CD4-positive, alpha-beta T cell treated with Interleukin-17A for 4 hours (primary cell): ENCODE data around the gene PDGFD.

ENCODE experiments used
- DNase-seq: peaks from one replicate; pipeline ENCODE4 v3.0.0-alpha.2; 2020; ENCODE audit warnings: mixed read lengths

Gene PDGFD

DNA sequence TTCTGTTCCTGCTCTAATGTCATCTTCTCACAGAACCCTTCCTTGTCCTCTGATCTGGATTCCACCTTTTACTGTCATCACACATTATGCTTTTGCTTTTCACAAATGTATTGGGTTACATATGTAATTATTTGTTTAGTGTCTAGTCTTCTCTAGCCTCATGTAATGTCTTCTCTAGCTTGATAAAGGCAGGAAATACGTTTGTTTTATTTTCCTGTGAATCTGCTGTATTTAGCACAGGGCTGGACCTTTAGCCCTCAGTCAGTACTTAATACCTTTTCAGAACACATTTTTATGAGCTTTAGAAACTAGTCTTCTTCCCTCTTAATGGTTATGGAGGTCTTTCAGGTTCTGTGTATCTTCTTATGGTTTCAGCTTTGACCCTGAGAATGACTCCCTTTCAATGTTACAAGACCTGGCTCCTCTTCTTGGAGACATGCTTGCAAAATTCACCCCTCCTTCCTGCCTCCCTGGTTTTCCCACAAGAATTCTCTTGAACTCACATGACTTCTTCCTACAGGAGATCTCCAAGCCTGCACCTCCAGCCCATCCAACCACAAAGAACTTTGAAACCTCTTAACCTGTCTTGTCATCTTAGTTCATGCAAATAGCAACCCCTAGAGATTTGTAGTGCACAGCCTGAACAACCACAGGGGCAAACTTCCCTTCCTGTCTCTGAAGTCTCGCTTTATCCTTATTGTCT, 260.2 kb downstream of the PDGFD start:
- no peak for DNase-seq

DNA sequence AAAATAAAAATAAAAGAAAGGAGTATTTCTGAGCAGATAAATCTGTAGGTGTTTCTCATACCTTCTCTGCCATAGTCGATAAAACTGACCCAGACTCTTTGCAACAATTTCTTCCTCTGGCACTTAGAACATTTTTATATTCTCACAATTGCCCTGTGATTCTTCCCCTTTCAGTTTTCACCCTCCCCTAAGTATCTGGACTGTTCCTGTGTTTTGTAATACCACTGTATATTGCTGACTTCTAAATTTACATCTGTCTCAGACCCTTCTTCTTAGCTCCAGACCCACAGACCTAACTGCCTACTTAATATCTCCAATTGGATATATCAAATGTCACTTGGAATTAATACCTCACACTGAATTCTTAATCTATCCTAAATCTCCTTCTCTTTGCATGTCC, 261.0 kb downstream of the PDGFD start:
- no peak for DNase-seq

DNA sequence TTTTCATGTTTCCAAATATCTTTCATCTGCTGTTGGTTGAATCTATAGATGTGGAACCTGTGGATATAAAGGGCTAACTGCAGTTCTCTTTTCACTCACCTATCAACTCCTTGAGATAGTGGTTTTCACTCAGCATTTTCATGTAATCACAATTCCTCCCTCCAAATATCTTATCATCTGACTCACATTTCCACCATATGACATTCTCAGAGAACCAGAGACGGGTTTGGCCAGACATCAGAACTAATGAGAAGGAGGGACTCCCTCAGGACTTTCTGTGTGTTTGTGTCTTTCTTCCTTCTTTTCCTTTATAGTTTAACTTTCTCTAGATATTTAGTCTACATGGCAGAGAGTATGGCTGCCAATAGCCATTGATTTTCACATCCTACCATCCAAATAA, 262.3 kb downstream of the PDGFD start:
- no peak for DNase-seq

DNA sequence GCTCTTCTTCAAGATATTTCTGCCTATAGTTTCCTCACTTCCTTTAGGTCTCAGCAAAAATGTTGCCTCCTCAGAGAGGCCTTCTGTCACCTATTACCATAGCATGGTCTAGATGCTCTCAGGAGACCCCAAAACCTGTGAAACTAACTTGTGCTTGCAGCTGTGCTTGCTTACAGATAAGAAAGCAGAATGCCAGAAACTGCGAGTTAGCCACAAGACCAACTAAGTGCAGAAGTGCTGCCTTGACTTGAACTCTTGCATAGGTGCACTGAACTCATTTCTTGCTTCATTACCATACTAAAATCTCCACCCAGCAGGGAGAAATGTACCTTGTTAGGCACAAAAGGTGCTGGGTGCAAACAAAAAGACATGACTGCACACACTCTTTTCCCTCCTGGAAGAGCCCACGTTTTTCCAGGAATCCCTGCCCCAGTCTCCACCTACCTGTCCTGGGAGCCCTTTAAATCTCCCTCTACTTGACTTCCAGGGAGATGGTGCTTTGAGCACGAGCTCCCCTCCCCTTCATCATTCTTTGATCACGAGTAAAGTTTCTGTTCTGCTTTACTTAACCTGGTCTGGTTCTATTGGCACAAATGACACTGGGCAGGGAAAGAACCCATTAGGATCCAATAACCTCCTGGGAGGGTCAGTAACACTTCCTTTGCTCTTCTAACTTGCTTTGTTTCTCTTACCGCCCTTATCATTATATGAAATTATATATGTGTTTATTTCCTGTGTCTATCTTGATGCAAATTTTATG, 265.2 kb downstream of the PDGFD start:
- DNase-seq: no peak

DNA sequence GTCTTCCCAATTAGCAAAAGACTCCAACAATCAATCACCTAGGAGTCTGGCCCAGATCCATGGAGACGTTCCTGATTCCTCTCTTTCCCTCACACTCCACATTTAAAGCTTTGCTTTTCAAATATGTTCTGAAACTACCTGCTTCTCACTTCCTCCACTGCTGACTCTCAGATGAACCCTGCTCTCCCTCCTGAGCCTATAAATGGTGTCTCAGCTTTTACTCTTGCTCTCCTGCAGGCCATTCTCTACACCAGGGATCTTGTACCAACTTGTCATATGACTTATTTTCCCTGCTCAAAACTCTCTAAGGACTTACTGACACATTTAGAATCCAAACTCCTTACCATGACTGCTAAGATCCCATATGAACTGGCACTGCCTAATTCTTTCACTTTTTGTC, 265.9 kb downstream of the PDGFD start:
- no peak for DNase-seq

DNA sequence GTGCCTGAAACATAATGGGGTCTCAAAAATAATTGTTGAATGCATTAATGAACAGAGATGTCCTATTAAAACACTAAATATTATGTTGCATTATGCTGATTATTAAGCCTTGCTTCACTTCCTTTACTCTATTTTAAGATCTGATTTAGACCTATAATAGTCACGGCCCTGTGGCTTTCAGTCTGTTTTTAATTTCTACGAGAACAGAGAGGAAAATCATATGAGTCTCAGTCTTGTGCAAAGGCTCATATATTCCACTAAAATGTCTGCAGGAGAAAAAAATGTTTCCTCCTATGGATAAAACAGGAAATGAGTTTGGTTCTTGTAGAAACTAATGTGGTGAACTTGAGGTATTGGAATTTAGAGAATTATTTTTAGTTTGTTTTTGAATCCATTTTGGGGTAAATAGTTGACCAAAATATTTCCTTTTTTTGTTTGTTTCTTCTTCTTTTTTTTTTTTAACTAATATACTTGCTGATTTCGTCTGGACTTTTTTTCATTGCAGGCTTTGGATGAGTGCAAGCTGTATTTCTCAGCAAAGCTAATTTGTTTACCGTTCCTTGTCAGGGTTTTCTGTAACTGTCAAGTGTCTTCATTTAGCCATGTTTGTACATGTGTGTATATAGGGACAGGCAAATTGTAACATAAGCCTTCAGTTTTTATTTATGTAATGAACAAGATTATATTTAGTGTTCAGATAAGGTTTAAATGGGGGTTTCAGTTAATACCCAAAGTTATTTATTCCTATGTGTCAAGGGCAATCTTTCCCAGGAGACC, 266.6 kb downstream of the PDGFD start:
- DNase-seq: no peak

DNA sequence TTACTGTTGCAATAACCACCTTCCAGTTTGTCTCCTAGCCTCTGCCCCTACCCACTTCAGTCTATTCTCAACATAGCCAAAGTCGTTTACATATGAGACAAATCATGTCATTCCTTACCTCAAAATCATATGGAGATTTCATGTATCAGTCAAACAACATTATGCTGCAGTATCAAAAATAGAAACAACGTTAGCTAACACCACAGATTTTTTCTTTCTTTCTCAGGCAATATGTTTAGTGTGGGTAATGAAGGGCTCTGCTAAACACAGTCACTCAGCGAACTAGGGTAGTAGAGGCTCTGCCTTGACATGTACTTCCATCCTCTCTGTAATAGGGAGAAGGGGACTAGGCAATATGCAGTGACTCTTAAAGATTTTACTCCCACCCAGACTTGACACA, 268.8 kb downstream of the PDGFD start:
- DNase-seq: no peak

DNA sequence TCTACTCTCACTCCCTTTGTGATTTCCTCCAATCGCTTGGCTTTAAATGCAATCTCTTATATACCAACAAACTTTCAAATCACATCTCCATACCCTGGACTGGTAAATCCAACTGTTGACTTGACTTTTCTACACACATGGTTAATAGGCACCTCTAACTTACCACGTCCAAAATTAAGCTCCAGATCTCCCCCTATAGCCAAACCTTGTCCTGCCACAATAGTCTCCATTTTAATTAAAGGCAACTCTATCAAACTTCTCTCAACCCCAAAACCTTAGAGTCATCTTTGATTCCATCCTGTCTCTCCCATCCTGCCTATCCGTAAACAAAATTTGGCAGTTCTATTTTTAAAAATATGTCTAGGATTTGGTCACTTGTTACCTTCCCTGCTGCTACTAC, 269.3 kb downstream of the PDGFD start:
- DNase-seq: no peak

DNA sequence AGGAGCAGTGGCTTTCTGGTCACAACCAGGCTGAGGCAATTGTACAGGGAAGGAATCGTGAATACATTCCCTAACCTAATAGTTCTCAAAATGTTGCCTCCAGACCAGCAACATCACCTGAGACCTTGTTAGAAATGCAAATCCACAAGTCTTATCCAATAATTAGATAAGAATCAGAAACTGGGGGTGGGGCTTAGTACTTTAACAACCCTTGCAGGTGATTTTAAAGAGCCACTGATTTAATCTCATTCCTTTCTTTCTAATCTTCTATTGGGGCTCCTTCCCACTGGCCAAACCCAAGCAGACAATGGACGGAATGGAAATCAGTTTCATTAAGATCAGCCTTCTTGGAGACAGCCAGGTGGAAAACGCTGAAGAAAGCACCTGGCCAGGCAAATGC, 269.9 kb downstream of the PDGFD start:
- DNase-seq: no peak

DNA sequence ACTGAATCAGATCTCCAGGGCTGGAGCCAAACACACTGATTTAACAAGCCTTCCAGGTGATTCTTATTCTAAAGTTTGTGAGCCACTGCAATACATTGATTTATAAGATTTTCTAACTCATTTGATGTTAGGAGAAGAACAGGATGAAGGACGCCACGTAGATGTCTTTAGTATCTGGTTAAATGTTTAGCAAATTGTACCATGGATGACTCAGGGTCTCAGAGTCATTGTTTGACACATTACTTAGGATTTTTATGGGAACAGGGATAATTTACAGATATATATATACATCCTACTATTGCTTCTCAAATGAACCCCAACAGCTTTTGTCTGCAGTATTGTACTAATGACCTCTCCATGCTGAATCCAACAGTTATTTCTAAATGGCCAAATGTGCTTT, 270.6 kb downstream of the PDGFD start:
- no peak for DNase-seq

DNA sequence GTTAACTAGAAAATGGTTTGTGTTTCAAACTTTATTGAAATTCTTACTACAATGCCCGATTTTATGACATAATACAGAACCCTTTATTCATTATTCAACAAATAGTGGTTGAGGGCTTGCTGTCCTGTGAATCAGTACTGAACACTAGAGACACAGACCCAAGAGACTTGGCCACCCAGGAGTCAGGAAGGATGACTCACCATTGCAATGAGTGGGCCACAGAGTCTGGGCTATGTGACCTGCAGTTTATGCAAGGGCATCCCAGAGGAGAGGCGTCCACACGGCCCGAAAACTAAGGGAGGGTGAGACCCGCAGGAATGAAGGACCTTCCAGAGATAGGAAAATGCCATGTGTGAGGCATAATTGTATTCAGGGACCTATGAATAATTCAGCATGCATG, 271.3 kb downstream of the PDGFD start:
- no peak for DNase-seq

DNA sequence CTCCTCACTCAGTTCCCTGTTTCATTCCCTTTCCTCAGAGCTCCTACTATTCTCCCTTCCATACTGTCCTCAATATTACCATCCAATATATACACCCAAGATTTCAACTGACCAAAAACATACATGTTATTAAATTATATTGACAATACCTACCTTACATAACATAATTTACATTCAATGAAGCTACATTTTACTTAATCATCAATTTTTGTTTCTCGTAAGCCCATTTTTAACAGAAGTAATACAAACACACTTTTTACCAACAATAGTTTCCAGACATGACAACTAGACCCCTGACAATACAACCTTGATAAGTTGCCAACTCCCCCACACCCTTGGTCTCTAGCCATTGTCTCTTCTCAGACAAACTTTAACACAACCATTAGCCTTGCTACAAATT, 273.3 kb downstream of the PDGFD start:
- DNase-seq: no peak

DNA sequence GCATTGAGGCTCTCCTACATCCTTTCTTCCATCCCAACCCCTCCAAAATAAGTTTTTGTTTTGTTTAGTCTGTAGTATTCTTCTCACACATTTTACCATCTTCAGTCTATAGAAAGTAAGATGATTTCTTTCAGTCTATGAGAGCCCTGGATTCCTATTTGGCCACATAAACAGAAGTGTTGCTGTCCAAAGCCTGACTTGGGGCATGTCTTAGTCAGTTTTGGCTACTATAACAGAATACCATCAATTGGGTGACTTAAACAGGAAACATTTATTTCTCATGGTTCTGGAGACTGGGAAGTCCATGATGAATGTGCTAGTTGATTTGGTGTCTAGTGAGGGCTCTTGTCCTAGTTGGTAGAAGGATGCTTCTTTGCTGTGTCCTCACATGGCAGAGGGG, 274.3 kb downstream of the PDGFD start:
- no peak for DNase-seq

DNA sequence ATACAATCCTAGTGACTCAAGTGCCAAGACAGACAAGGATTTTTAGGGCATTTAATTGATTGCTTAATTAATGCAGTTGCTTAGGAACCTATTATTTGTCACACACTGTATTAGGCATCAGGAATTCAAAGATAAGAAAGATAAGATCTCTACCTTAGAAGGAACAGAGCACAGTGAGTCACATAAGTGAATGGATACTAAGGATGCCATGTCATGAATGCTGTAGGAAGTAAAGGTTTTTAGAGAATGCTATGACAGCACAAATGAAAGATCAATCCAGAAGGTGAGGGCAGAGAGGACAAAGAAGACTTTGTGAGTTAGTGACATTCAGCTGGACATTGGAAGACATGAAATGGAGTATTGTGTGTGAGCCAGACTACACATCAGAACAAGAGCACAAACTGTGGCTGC, 275.4 kb downstream of the PDGFD start:
- no peak for DNase-seq

DNA sequence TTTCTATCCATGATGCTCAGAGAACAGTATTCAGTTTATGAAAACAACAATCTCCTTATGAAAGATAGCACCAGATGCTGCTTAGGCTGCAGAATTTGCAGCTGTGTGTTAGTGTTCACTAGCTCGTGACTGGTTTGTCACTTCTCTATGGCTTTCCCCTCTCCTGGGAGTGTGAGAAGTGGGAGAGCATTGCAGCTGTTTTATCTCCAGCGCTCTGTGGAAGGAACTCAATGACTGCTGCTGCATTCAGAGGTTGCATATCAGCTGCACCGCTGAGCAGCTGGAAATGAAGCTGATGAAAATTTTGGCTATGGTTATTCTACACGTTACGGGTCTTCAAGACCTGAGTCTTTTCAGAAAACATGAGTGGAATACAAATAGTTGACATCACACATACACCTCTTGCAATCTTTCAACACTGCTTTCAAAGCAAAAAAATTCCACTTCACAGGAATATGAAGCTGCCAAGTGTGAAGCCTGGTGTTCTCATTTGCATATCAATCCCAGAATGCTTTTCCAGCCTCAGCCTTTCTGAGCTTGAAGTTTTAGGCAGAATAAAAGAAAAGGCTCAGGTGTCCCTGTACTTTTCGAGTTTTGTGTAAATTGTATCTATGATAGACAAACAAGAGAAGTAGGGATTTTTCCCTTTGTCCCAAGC, 276.8 kb downstream of the PDGFD start:
- DNase-seq: no peak

DNA sequence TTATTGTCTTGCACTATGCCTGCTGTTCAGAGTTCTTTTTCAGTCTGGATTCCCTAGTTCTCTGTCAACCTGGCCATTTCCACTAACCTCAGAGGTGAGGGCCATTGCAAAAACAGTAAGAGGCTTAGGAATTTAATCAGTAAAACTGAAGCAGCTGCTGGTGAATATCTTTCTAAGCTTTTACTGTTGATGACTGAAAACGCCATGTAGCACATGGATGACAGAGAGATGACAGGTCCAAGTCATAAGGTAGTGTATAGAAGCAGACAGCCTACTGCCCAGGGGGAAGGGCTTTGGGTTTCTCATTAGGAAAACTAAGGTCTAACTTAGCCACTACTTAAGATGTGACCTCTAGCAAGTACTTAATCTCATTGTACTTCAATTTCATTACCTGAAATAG, 280.1 kb downstream of the PDGFD start:
- no peak for DNase-seq

DNA sequence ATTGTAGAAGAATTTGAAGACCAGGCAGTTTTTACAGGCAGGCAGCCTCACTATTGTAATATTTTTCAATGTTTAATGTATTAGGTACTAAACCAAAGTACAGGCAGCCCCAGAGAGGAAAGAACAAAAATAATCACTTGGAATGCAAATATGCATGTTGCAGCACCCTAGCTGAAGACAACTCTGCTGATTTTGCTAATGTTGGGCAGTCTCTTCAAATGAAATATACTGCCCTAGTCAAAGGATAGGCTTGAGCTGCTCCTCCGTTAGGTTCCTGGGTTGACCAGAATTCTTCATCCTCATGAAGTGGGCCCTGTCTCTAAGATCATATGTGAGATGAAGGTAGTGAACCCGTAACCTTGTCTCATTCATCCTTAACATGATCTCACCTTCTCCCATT, 280.7 kb downstream of the PDGFD start:
- no peak for DNase-seq

DNA sequence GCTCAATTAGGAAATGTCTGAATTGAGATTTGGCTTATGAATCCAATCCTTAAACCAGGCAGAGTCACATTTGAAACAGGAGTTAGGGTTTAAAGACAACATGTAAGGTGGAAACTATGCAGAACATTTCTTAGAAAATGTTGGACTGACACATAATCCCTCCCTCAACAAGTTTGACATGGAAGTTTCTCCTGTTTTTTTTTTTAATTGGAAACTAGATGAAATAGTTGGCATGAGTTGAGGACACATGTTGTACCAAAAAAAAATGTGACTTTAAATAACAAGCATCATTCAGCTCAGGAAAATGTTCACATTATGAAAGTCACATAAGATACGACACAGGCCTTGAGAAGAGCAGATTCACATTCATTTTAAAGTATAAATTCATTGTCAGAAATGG, 282.4 kb downstream of the PDGFD start:
- DNase-seq: no peak

DNA sequence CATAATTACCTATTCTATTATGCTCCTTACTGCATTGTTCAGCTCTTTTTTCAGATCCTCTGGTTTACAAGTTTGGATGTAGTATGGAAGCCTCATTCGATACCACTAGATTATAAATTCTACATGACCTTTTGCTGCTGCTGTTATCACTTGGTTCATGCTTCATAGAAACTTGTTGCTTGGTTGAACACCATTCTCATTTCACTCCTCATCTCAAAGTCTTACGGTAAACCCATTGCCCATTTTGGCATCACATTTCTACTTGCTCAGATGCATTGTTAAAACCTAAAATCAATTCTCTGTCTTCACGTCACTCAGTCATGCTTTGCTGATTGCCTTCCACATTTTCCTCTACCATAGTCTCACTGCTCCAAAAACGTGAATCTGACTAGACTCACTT, 283.0 kb downstream of the PDGFD start:
- no peak for DNase-seq

DNA sequence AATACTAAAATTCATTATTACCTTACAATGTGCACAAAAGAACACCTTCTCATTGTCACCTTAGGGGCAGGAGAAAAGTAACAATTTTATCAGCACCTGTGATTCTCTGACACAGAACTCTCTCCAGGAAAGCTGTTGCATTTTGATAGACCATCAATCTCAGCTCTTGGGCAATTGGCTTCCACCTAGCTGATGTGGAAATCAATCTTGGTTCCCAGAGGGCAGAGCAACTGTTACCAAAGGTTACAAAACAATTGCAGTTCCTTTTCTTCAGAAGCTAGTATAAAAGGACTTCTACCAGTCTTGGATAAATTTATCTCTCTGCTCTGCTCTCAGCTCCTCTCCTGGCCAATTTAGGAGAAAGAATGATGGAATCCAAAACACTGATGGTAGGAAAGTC, 285.3 kb downstream of the PDGFD start:
- no peak for DNase-seq

DNA sequence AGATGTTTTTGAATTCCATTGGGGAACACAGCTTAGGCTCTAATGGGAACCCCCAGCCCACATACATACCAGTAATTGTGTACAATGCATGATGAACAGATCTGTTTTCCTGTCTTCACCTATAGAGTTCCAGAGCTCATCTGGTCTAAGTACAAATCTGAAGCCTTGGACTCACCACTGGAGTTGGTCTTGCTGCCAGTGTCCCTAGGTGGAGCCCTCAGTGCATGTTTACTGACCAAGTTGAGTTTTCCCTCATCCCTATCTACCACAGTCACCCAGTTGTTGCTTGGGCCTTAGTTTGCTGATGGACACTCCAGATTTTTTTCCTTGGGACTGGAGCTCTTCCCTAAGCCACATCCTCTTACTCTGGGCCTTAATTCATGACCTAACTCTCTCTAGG, 286.7 kb downstream of the PDGFD start:
- no peak for DNase-seq

DNA sequence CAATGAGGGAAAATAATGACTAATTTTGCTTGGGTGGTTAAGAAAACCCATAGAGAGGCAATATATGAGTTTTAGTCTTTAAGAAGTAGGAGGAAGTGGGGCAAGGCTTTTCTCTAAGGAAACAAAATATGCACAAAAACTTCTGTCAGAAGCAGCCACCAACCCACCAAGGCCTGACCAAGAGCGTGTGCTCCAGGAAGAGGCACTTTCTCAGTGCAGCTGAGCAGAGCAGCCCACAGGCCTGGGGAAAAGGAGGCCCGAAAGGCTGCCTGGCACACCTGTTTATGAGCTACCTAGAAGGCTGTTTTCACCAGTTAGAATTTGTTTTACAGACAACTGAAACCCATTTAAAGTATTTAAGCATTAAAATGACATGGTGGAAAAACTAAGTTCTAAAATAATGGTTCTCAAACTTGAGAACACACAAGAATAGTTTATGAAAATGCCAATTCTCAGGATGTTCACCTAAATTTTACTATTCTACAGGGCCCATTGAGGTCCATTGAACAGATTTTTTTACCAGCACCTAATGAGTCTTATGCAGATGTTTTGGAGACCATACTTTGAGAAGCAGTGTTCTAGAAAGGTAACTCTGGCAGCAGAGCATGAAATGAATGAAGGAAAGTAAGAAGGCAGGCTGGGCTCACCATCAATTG, 288.0 kb downstream of the PDGFD start:
- DNase-seq: no peak

DNA sequence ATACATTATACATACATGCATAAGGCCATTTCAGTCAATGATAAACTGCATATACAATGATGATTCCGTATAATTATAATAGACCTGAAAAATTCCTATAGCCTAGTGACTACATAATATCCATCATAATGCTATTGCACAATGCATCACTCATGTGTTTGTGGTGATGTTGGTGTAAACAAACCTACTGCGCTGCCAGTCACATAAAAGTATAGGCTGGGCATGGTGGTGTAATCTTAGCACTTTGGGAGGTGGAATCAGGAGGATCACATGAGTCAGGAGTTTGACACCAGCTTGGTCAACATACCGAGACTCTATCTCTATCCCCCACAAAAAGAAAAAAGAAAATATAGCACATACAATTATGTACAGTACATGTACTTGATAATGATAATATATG, 291.2 kb downstream of the PDGFD start:
- DNase-seq: no peak
